ENCODE results near the gene RMDN2. TPM values are rescaled to one million over a fixed set of nuclear protein-coding genes. Genes with fewer than 3 reads are reported as not detected.

The RMDN2 gene
- polyA plus RNA-seq, 1 donor (not counting 4 experiments of a cell fraction or from before 2014, with no cell fraction given), result 9.3 TPM

GRCh38 chr2:37907501-37908225 is 17.4 kb upstream of the RMDN2 start:
- H3K36me3 ChIP-seq (ENCODE audit: control insufficient read depth in 2 of 2, extremely low read depth in 1 of 2, insufficient read depth in 2 of 2, low read length in 2 of 2), result no peaks in the 10 kb centered on the region
- peaks cover 17% of the 10 kb centered on the region for H3K4me1 ChIP-seq (ENCODE audit: control insufficient read depth, extremely low read depth, insufficient read depth, low read length)
- H3K9me3 ChIP-seq (ENCODE audit: control insufficient read depth, low read depth, low read length), result no peaks in the 10 kb centered on the region
- H2AFZ ChIP-seq (ENCODE audit: control insufficient read depth, low read length), result peak overlapping the region; percentile 57
- no peak overlapping the region for H3K4me2 ChIP-seq (ENCODE audit: control insufficient read depth, extremely low read depth, insufficient read depth, low read depth, low read length)
- H3K79me2 ChIP-seq (ENCODE audit: control insufficient read depth, insufficient read depth, low read length), result no peaks in the 10 kb centered on the region
- DNase-seq (ENCODE audit: low read depth, low spot score), result no peak
- TF ChIP-seq CTCF (optimal IDR thresholded peaks at IDR 0.05 in 1 of 3, IDR thresholded peaks at IDR 0.05 in 1 of 3, conservative IDR thresholded peaks at IDR 0.05 in 1 of 3; ENCODE audit: extremely low read depth in 1 of 3, insufficient read depth in 2 of 3, low read length in 3 of 3) (no peak), EZH2 (IDR thresholded peaks at IDR 0.05; ENCODE audit: low read length) (no peak)
- dilution Hi-C loops (cut with MboI; ENCODE audit: extremely low pct_ligation_motif_present, low sequenced_read_pairs), result no loop called here
- H4K20me1 ChIP-seq (ENCODE audit: control insufficient read depth, extremely low read depth, insufficient read depth, low read length), result no peaks in the 10 kb centered on the region
- FAIRE-seq, result no peak
- no peak overlapping the region for H3K9ac ChIP-seq (ENCODE audit: control insufficient read depth, extremely low read depth, insufficient read depth, low read length)
- no peaks in the 10 kb centered on the region for H3K27me3 ChIP-seq (ENCODE audit: control insufficient read depth, extremely low read depth, insufficient read depth, low read length)
- no peaks in the 10 kb centered on the region for H3K9me1 ChIP-seq (ENCODE audit: control insufficient read depth, extremely low read depth, insufficient read depth, low read length)
- H3K4me3 ChIP-seq (ENCODE audit: control insufficient read depth in 2 of 3, extremely low read depth in 1 of 3, insufficient read depth in 2 of 3, low read depth in 1 of 3, low read length in 3 of 3), result no peak overlapping the region
- no peak overlapping the region for H3K27ac ChIP-seq (ENCODE audit: control insufficient read depth, insufficient read depth, low read length)

GRCh38 chr2:37911296-37911873 is 13.7 kb upstream of the RMDN2 start:
- no peaks in the 10 kb centered on the region for H3K79me2 ChIP-seq (ENCODE audit: control insufficient read depth, insufficient read depth, low read length)
- no peak overlapping the region for H3K4me2 ChIP-seq (ENCODE audit: control insufficient read depth, extremely low read depth, insufficient read depth, low read depth, low read length)
- dilution Hi-C loops (cut with MboI; ENCODE audit: extremely low pct_ligation_motif_present, low sequenced_read_pairs), result no loop called here
- no peak for DNase-seq (ENCODE audit: low read depth, low spot score)
- no peaks in the 10 kb centered on the region for H3K27me3 ChIP-seq (ENCODE audit: control insufficient read depth, extremely low read depth, insufficient read depth, low read length)
- no peak overlapping the region for H3K4me3 ChIP-seq (ENCODE audit: control insufficient read depth in 2 of 3, extremely low read depth in 1 of 3, insufficient read depth in 2 of 3, low read depth in 1 of 3, low read length in 3 of 3)
- H2AFZ ChIP-seq (ENCODE audit: control insufficient read depth, low read length), result no peak overlapping the region
- H3K9me3 ChIP-seq (ENCODE audit: control insufficient read depth, low read depth, low read length), result no peaks in the 10 kb centered on the region
- H3K9me1 ChIP-seq (ENCODE audit: control insufficient read depth, extremely low read depth, insufficient read depth, low read length), result no peaks in the 10 kb centered on the region
- peaks cover 23% of the 10 kb centered on the region for H3K4me1 ChIP-seq (ENCODE audit: control insufficient read depth, extremely low read depth, insufficient read depth, low read length)
- H4K20me1 ChIP-seq (ENCODE audit: control insufficient read depth, extremely low read depth, insufficient read depth, low read length), result no peaks in the 10 kb centered on the region
- TF ChIP-seq EZH2 (IDR thresholded peaks at IDR 0.05; ENCODE audit: low read length) (no peak), CTCF (optimal IDR thresholded peaks at IDR 0.05 in 1 of 3, IDR thresholded peaks at IDR 0.05 in 1 of 3, conservative IDR thresholded peaks at IDR 0.05 in 1 of 3; ENCODE audit: extremely low read depth in 1 of 3, insufficient read depth in 2 of 3, low read length in 3 of 3) (no peak)
- H3K27ac ChIP-seq (ENCODE audit: control insufficient read depth, insufficient read depth, low read length), result no peak overlapping the region
- H3K36me3 ChIP-seq (ENCODE audit: control insufficient read depth in 2 of 2, extremely low read depth in 1 of 2, insufficient read depth in 2 of 2, low read length in 2 of 2), result no peaks in the 10 kb centered on the region
- H3K9ac ChIP-seq (ENCODE audit: control insufficient read depth, extremely low read depth, insufficient read depth, low read length), result no peak overlapping the region
- FAIRE-seq, result no peak

Measured in keratinocyte (primary cell).